Memory B cell (primary cell): Measurements from ENCODE around the gene CALCA.

Source experiments
- ATAC-seq: fragments of 150-1000 bp; cut with Tn5 transposase; 2 replicates; pipeline ENCODE4 v1.10.0; 2021; ENCODE audit warnings: low read depth, mild to moderate bottlenecking, moderate library complexity
- DNase-seq, 2 donors: peaks; one replicate each; pipeline ENCODE4 v3.0.0; 2022; ENCODE audit warnings: low spot score in 2 of 2
- H3K27ac Mint-ChIP-seq: one replicate; pipeline ENCODE4 v1.8.0; 2022; ENCODE audit warnings: mild to moderate bottlenecking, moderate library complexity, mixed read lengths
- H3K27me3 Mint-ChIP-seq: one replicate; pipeline ENCODE4 v1.8.0; 2022; ENCODE audit warnings: mixed read lengths
- H3K36me3 Mint-ChIP-seq: one replicate; pipeline ENCODE4 v1.8.0; 2022; ENCODE audit warnings: mild to moderate bottlenecking, mixed read lengths
- H3K4me1 Mint-ChIP-seq: one replicate; pipeline ENCODE4 v1.8.0; 2022; ENCODE audit warnings: mixed read lengths
- H3K4me3 Mint-ChIP-seq: one replicate; pipeline ENCODE4 v1.8.0; 2022; ENCODE audit warnings: mild to moderate bottlenecking, moderate library complexity, mixed read lengths
- H3K9me3 Mint-ChIP-seq: one replicate; pipeline ENCODE4 v1.8.0; 2022; ENCODE audit warnings: mixed read lengths

Gene CALCA

GRCh38 chr11:14924318-14924717 is 47.8 kb downstream of the CALCA start:
- Mint-ChIP-seq H3K9me3 (peaks cover 6% of the 10 kb centered on the region), H3K36me3 (no peaks in the 10 kb centered on the region), H3K4me3 (no peak overlapping the region), H3K4me1 (no peaks in the 10 kb centered on the region), H3K27me3 (peaks cover 13% of the 10 kb centered on the region), H3K27ac (no peak overlapping the region)
- DNase-seq (no peak), ATAC-seq (no peak)
